PFSK-1 (cell line): Measurements from ENCODE around the gene TAF3.

Experiments used
- FOXP2 ChIP-seq: optimal IDR thresholded peaks from 2 replicates; pipeline ENCODE3; 2011; ENCODE audit warnings: borderline replicate concordance, control low read depth, inconsistent platforms; ENCODE audit not compliant: insufficient read depth; ENCODE audit errors: extremely low read length, extremely low read depth
- POLR2AphosphoS5 ChIP-seq: IDR thresholded peaks from 2 replicates; pipeline ENCODE4 v1.6.1; 2012; ENCODE audit warnings: low read depth, mild to moderate bottlenecking, control low read depth, low read length, moderate library complexity
- SIN3A ChIP-seq: IDR thresholded peaks from 2 replicates; pipeline ENCODE4 v1.6.1; 2012; ENCODE audit warnings: mild to moderate bottlenecking, low read length, moderate library complexity, borderline replicate concordance; ENCODE audit not compliant: insufficient read depth
- TAF1 ChIP-seq: IDR thresholded peaks from 2 replicates; pipeline ENCODE4 v1.6.1; 2012; ENCODE audit warnings: low read length, control low read depth, borderline replicate concordance; ENCODE audit not compliant: insufficient read depth
- TF ChIP-seq, protein P1 (sequence below), 2 experiments: IDR thresholded peaks; 2 replicates each; pipeline versions ENCODE4 v1.6.1 to v1.8.0; 2011 to 2012; ENCODE audit warnings: low read depth in 2 of 2, low read length in 2 of 2, control low read depth in 1 of 2, inconsistent platforms in 1 of 2, mild to moderate bottlenecking in 1 of 2, moderate library complexity in 1 of 2; ENCODE audit not compliant: insufficient read depth in 1 of 2

DNA sequence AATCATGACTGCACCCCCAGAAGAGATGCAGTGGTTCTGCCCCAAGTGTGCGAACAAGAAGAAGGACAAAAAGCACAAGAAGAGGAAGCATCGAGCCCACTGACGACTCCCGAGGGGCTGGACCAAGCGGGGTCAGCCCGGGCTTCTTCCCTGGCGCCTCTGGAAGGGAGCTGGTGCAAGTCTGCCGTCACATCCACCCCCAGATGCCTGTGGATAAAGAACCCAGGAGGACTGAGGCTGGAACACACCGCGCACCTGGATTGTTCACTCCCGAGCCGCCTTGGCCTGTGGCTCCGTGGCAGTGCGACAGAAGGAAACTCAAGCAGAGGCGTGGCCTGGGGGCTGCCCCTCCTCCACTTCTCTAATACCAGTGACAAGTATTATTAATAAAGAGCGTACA lies 196.3 kb downstream of the TAF3 start:
- TF ChIP-seq POLR2AphosphoS5 (no peak), TAF1 (no peak), FOXP2 (no peak), SIN3A (no peak)
- TF ChIP-seq, protein P1, sequence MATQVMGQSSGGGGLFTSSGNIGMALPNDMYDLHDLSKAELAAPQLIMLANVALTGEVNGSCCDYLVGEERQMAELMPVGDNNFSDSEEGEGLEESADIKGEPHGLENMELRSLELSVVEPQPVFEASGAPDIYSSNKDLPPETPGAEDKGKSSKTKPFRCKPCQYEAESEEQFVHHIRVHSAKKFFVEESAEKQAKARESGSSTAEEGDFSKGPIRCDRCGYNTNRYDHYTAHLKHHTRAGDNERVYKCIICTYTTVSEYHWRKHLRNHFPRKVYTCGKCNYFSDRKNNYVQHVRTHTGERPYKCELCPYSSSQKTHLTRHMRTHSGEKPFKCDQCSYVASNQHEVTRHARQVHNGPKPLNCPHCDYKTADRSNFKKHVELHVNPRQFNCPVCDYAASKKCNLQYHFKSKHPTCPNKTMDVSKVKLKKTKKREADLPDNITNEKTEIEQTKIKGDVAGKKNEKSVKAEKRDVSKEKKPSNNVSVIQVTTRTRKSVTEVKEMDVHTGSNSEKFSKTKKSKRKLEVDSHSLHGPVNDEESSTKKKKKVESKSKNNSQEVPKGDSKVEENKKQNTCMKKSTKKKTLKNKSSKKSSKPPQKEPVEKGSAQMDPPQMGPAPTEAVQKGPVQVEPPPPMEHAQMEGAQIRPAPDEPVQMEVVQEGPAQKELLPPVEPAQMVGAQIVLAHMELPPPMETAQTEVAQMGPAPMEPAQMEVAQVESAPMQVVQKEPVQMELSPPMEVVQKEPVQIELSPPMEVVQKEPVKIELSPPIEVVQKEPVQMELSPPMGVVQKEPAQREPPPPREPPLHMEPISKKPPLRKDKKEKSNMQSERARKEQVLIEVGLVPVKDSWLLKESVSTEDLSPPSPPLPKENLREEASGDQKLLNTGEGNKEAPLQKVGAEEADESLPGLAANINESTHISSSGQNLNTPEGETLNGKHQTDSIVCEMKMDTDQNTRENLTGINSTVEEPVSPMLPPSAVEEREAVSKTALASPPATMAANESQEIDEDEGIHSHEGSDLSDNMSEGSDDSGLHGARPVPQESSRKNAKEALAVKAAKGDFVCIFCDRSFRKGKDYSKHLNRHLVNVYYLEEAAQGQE (IDR thresholded peaks at IDR 0.05; ENCODE audit: insufficient read depth in 1 of 2, low read depth in 2 of 2, low read length in 2 of 2), result no peak
